GM12891 (cell line): ENCODE measurements around the gene CMKLR1.

Experiments used
- POLR2A ChIP-seq: IDR thresholded peaks from 2 replicates; pipeline ENCODE4 v1.6.1; 2011; ENCODE audit warnings: low read depth, low read length, control low read depth
- POLR2AphosphoS5 ChIP-seq: IDR thresholded peaks from 2 replicates; pipeline ENCODE4 v1.6.1; 2011; ENCODE audit warnings: low read depth, low read length, control low read depth
- POU2F2 ChIP-seq: IDR thresholded peaks from 2 replicates; pipeline ENCODE4 v1.6.1; 2011; ENCODE audit warnings: low read depth, mild to moderate bottlenecking, control low read depth, low read length, moderate library complexity
- SPI1 ChIP-seq: IDR thresholded peaks from 2 replicates; pipeline ENCODE4 v1.6.1; 2011; ENCODE audit warnings: low read depth, low read length, control low read depth

DNA sequence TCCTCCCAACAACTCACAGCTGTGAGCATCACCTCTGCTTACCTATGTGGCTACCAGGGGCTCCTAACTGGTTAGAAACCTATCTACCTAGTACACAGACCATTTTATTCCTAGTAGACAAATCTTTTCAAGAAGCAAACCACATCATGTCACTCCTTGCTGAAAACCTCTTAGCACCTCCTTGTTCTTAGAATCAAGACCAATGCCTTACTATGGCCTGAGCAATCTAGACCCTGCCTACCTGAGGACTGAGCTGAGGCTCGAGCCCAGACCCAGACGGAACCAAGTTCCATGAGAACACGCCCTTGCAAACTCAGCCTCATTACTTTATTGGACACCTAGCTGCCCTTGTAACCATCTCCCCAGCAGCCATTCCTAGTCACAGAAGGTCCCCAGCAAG lies 32.6 kb downstream of the CMKLR1 start:
- TF ChIP-seq POU2F2: no peak
- TF ChIP-seq POLR2A: no peak
- TF ChIP-seq SPI1: no peak
- TF ChIP-seq POLR2AphosphoS5: no peak
